ENCODE results near the gene NCOA6. TPM values are rescaled to one million over a fixed set of nuclear protein-coding genes. Genes with fewer than 3 reads are reported as not detected.

Gene NCOA6
- total and polyA plus RNA-seq, 2 donors (not counting 1 experiment from before 2014, with no cell fraction given): 16.0 to 31.9 TPM

DNA sequence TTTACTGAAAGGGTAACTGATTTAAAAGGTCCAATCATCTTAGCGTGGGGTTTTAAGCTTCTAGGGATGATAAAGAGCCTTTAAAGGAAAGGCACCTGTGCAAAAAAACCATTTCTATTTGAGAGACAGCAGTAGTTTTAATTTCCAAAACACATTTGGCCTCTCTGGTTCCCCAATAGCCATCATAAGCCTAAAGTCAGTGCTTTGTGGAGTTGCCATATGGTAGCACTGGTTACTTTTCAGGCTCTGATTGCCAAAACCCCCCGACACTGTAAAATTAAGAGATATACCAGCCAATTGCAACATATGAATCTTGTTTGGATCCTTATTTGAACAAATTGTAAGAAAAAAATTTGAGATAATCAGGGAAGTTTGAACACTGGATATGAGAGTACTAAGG lies 76.7 kb downstream of the NCOA6 start:
- Mint-ChIP-seq H3K4me1 (no peaks in the 10 kb centered on the region), H3K9me3 (ENCODE audit: insufficient read depth) (no peaks in the 10 kb centered on the region), H3K27me3 (no peaks in the 10 kb centered on the region), H3K27ac (no peak overlapping the region), H3K4me3 (no peak overlapping the region)
- Histone ChIP-seq H3K36me3 (replicated peaks in 1 of 2; ENCODE audit: control extremely low read depth in 1 of 2, control insufficient read depth in 1 of 2, extremely low read depth in 1 of 2, insufficient read depth in 2 of 2, low read length in 1 of 2) (peaks cover 16 to 45% of the 10 kb centered on the region in 2 experiments), H3K9ac (ENCODE audit: low read length) (no peak overlapping the region), H3K27me3 (replicated peaks in 1 of 4; ENCODE audit: control extremely low read depth in 1 of 4, control insufficient read depth in 3 of 4, insufficient read depth in 4 of 4, low read length in 3 of 4) (no peaks in the 10 kb centered on the region), H2AFZ (ENCODE audit: insufficient read depth, low read depth, low read length, poor library complexity, severe bottlenecking) (no peak overlapping the region), H3K4me1 (ENCODE audit: control insufficient read depth in 2 of 2, insufficient read depth in 2 of 2, low read length in 2 of 2) (no peaks in the 10 kb centered on the region), H3K79me2 (ENCODE audit: control insufficient read depth, insufficient read depth, low read length) (no peaks in the 10 kb centered on the region), H4K20me1 (ENCODE audit: control insufficient read depth, insufficient read depth, low read length, poor library complexity, severe bottlenecking) (no peaks in the 10 kb centered on the region), H3K4me3 (ENCODE audit: control extremely low read depth in 1 of 5, extremely low read depth in 1 of 5, insufficient read depth in 1 of 5, low read depth in 2 of 5, low read length in 4 of 5) (no peak overlapping the region), H3K9me3 (ENCODE audit: control extremely low read depth in 1 of 3, control insufficient read depth in 2 of 3, insufficient read depth in 1 of 3, low read length in 2 of 3) (no peaks in the 10 kb centered on the region), H3K27ac (ENCODE audit: low read length in 2 of 2) (no peak overlapping the region), H3K4me2 (replicated peaks; ENCODE audit: low read depth, low read length, poor library complexity, severe bottlenecking) (no peak overlapping the region)
- intact Hi-C loops (cut with micrococcal nuclease): no loop called here
- TF ChIP-seq EZH2 (IDR thresholded peaks at IDR 0.05; ENCODE audit: borderline replicate concordance, insufficient read depth, low read depth, low read length, poor library complexity, severe bottlenecking): no peak
- TF ChIP-seq, protein P1, sequence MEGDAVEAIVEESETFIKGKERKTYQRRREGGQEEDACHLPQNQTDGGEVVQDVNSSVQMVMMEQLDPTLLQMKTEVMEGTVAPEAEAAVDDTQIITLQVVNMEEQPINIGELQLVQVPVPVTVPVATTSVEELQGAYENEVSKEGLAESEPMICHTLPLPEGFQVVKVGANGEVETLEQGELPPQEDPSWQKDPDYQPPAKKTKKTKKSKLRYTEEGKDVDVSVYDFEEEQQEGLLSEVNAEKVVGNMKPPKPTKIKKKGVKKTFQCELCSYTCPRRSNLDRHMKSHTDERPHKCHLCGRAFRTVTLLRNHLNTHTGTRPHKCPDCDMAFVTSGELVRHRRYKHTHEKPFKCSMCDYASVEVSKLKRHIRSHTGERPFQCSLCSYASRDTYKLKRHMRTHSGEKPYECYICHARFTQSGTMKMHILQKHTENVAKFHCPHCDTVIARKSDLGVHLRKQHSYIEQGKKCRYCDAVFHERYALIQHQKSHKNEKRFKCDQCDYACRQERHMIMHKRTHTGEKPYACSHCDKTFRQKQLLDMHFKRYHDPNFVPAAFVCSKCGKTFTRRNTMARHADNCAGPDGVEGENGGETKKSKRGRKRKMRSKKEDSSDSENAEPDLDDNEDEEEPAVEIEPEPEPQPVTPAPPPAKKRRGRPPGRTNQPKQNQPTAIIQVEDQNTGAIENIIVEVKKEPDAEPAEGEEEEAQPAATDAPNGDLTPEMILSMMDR (IDR thresholded peaks at IDR 0.05): no peak
- ChIA-PET POLR2A (interaction anchor here (0.6 kb wide), 1 partner anchor 382 kb away, joined by 3 read pairs; no protein-coding TSS in a partner anchor), CTCF (interaction anchor here (1.1 kb wide), 1 partner anchor 39 kb away, joined by 3 read pairs; no protein-coding TSS in a partner anchor)
- DNase-seq: no peak
- WGBS (ENCODE audit: insufficient coverage): no CpG with 5 or more reads among the region's 2 CpGs
- ATAC-seq (ENCODE audit: low read depth): no peak

DNA sequence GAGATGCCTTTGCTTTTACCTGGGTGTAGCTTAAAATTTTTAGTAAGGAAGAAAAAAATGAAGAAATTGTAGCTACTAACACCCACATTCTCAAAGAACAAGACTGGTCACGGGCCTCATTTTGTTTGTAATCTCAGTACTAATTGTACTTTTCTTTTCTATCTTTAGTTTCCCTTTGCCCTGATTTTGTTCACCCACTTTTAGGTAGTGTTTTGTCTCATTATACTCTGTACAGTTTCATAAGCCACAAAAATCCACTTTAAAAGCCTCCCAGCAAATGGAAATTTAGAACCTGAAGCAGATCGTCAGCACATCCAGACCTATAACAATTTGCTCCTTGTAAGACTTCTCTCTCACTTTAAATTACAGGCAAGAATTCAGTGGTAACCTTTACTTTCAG lies 78.0 kb downstream of the NCOA6 start:
- Mint-ChIP-seq H3K27ac (no peak overlapping the region), H3K27me3 (no peaks in the 10 kb centered on the region), H3K9me3 (ENCODE audit: insufficient read depth) (no peaks in the 10 kb centered on the region), H3K4me1 (no peaks in the 10 kb centered on the region), H3K4me3 (no peak overlapping the region)
- H3K27ac ChIP-seq (ENCODE audit: low read length in 2 of 2): no peak overlapping the region
- no peaks in the 10 kb centered on the region for H3K4me1 ChIP-seq (ENCODE audit: control insufficient read depth in 2 of 2, insufficient read depth in 2 of 2, low read length in 2 of 2)
- no peak overlapping the region for H3K4me2 ChIP-seq (replicated peaks; ENCODE audit: low read depth, low read length, poor library complexity, severe bottlenecking)
- CTCF ChIA-PET: interaction anchor here (0.6 to 1.5 kb wide), 2 partner anchors 22 to 133 kb away, joined by 4 to 5 read pairs; no protein-coding TSS in a partner anchor
- WGBS (ENCODE audit: insufficient coverage): no CpG with 5 or more reads among the region's 2 CpGs
- ATAC-seq (ENCODE audit: low read depth) (no peak), DNase-seq (no peak)
- intact Hi-C loops (cut with micrococcal nuclease): no loop called here
- H3K79me2 ChIP-seq (ENCODE audit: control insufficient read depth, insufficient read depth, low read length): no peaks in the 10 kb centered on the region
- no peaks in the 10 kb centered on the region for H3K9me3 ChIP-seq (ENCODE audit: control extremely low read depth in 1 of 3, control insufficient read depth in 2 of 3, insufficient read depth in 1 of 3, low read length in 2 of 3)
- H3K36me3 ChIP-seq (replicated peaks in 1 of 2; ENCODE audit: control extremely low read depth in 1 of 2, control insufficient read depth in 1 of 2, extremely low read depth in 1 of 2, insufficient read depth in 2 of 2, low read length in 1 of 2): peaks cover 20 to 52% of the 10 kb centered on the region in 2 experiments
- H3K4me3 ChIP-seq (ENCODE audit: control extremely low read depth in 1 of 5, extremely low read depth in 1 of 5, insufficient read depth in 1 of 5, low read depth in 2 of 5, low read length in 4 of 5): no peak overlapping the region
- no peak overlapping the region for H2AFZ ChIP-seq (ENCODE audit: insufficient read depth, low read depth, low read length, poor library complexity, severe bottlenecking)
- TF ChIP-seq EZH2 (IDR thresholded peaks at IDR 0.05; ENCODE audit: borderline replicate concordance, insufficient read depth, low read depth, low read length, poor library complexity, severe bottlenecking): no peak
- TF ChIP-seq, protein P1 (IDR thresholded peaks at IDR 0.05): no peak
- POLR2A ChIA-PET: no interaction called here
- no peaks in the 10 kb centered on the region for H4K20me1 ChIP-seq (ENCODE audit: control insufficient read depth, insufficient read depth, low read length, poor library complexity, severe bottlenecking)
- H3K9ac ChIP-seq (ENCODE audit: low read length): no peak overlapping the region
- no peaks in the 10 kb centered on the region for H3K27me3 ChIP-seq (replicated peaks in 1 of 4; ENCODE audit: control extremely low read depth in 1 of 4, control insufficient read depth in 3 of 4, insufficient read depth in 4 of 4, low read length in 3 of 4)

Measured in B cell (primary cell).